Central memory CD4-positive, alpha-beta T cell (primary cell): Measurements from ENCODE around the gene HNRNPA3.
"Not testable (repeated sequence)": the region's sequence is repeated elsewhere in the genome, so short reads cannot be mapped to it uniquely, and the experiment has no call there.

ENCODE experiments used
- DNase-seq: peaks from one replicate; pipeline ENCODE4 v3.0.0; 2022

HNRNPA3 gene

GRCh38 chr2:177188482-177189469, 23.8 kb upstream of the HNRNPA3 start:
- DNase-seq: no peak

GRCh38 chr2:177190941-177191340, 21.7 kb upstream of the HNRNPA3 start:
- no peak for DNase-seq

- no peak for DNase-seq
Measured at GRCh38 chr2:177192788-177193187, 19.8 kb upstream of the HNRNPA3 start.

GRCh38 chr2:177193240-177193639, 19.4 kb upstream of the HNRNPA3 start:
- DNase-seq: no peak

- DNase-seq: no peak
Measured at GRCh38 chr2:177195194-177195593, 17.4 kb upstream of the HNRNPA3 start.

GRCh38 chr2:177200419-177200818, 12.2 kb upstream of the HNRNPA3 start:
- DNase-seq: not testable (repeated sequence)

GRCh38 chr2:177201919-177202346, 10.7 kb upstream of the HNRNPA3 start:
- no peak for DNase-seq

GRCh38 chr2:177204417-177204816, 8.2 kb upstream of the HNRNPA3 start:
- no peak for DNase-seq

- DNase-seq: no peak
Measured at GRCh38 chr2:177207101-177207500, 5.5 kb upstream of the HNRNPA3 start.

- DNase-seq: no peak
Measured at GRCh38 chr2:177211169-177211568, 1.4 kb upstream of the HNRNPA3 start.

- DNase-seq: no peak
Measured at GRCh38 chr2:177211576-177212105, 953 bp upstream of the HNRNPA3 start.

- DNase-seq: peak; percentile 91
Measured at GRCh38 chr2:177212891-177213856, 580 bp downstream of the HNRNPA3 start.

GRCh38 chr2:177217247-177217843, 4.8 kb downstream of the HNRNPA3 start:
- no peak for DNase-seq

GRCh38 chr2:177219787-177220186, 7.2 kb downstream of the HNRNPA3 start:
- DNase-seq: not testable (repeated sequence)

GRCh38 chr2:177221534-177221933, 8.9 kb downstream of the HNRNPA3 start:
- no peak for DNase-seq

- no peak for DNase-seq
Measured at GRCh38 chr2:177221970-177222369, 9.4 kb downstream of the HNRNPA3 start.

GRCh38 chr2:177223436-177223835, 10.8 kb downstream of the HNRNPA3 start:
- not testable (repeated sequence) for DNase-seq

GRCh38 chr2:177225965-177226360, 13.4 kb downstream of the HNRNPA3 start:
- DNase-seq: no peak

GRCh38 chr2:177229442-177230242, 17.0 kb downstream of the HNRNPA3 start:
- no peak for DNase-seq

- DNase-seq: no peak
Measured at GRCh38 chr2:177231270-177231669, 18.7 kb downstream of the HNRNPA3 start.

- no peak for DNase-seq
Measured at GRCh38 chr2:177232098-177232704, 19.6 kb downstream of the HNRNPA3 start.
